Measurements from ENCODE around the gene GDNF.

- TF ChIP-seq CTCF (IDR thresholded peaks at IDR 0.05): no peak
- no peak for TF ChIP-seq POLR2A (IDR thresholded peaks at IDR 0.05)
Measured at GRCh38 chr5:37834542-37835379, 5.1 kb downstream of the GDNF start.

Measured in body of pancreas (tissue), 4 donors.